PFSK-1 (cell line): ENCODE measurements around the gene THY1.

Experiments used
- FOXP2 ChIP-seq: optimal IDR thresholded peaks from 2 replicates; pipeline ENCODE3; 2011; ENCODE audit warnings: borderline replicate concordance, control low read depth, inconsistent platforms; ENCODE audit not compliant: insufficient read depth; ENCODE audit errors: extremely low read length, extremely low read depth
- POLR2AphosphoS5 ChIP-seq: IDR thresholded peaks from 2 replicates; pipeline ENCODE4 v1.6.1; 2012; ENCODE audit warnings: low read depth, mild to moderate bottlenecking, control low read depth, low read length, moderate library complexity
- SIN3A ChIP-seq: IDR thresholded peaks from 2 replicates; pipeline ENCODE4 v1.6.1; 2012; ENCODE audit warnings: mild to moderate bottlenecking, low read length, moderate library complexity, borderline replicate concordance; ENCODE audit not compliant: insufficient read depth
- TAF1 ChIP-seq: IDR thresholded peaks from 2 replicates; pipeline ENCODE4 v1.6.1; 2012; ENCODE audit warnings: low read length, control low read depth, borderline replicate concordance; ENCODE audit not compliant: insufficient read depth
- TF ChIP-seq, protein P1 (sequence below), 2 experiments: IDR thresholded peaks; 2 replicates each; pipeline versions ENCODE4 v1.6.1 to v1.8.0; 2011 to 2012; ENCODE audit warnings: low read depth in 2 of 2, low read length in 2 of 2, control low read depth in 1 of 2, inconsistent platforms in 1 of 2, mild to moderate bottlenecking in 1 of 2, moderate library complexity in 1 of 2; ENCODE audit not compliant: insufficient read depth in 1 of 2

Gene THY1

DNA sequence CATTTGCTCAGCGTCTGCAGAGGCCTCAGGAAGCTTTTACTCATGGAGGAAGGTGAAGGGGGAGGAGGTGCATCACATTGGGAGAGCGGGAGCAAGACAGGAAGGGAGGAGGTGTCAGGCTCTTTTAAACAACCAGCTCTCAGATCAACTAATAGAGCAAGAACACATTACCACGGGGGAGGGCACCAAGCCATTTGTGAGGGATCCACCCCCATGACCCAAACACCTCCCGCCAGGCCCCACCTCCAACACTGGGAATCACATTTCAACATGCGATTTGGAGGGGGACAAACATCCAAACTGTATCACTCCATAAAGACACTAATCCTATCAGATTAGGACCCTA lies 18.9 kb upstream of the THY1 start:
- no peak for TF ChIP-seq FOXP2
- TF ChIP-seq POLR2AphosphoS5, result no peak
- TF ChIP-seq, protein P1, sequence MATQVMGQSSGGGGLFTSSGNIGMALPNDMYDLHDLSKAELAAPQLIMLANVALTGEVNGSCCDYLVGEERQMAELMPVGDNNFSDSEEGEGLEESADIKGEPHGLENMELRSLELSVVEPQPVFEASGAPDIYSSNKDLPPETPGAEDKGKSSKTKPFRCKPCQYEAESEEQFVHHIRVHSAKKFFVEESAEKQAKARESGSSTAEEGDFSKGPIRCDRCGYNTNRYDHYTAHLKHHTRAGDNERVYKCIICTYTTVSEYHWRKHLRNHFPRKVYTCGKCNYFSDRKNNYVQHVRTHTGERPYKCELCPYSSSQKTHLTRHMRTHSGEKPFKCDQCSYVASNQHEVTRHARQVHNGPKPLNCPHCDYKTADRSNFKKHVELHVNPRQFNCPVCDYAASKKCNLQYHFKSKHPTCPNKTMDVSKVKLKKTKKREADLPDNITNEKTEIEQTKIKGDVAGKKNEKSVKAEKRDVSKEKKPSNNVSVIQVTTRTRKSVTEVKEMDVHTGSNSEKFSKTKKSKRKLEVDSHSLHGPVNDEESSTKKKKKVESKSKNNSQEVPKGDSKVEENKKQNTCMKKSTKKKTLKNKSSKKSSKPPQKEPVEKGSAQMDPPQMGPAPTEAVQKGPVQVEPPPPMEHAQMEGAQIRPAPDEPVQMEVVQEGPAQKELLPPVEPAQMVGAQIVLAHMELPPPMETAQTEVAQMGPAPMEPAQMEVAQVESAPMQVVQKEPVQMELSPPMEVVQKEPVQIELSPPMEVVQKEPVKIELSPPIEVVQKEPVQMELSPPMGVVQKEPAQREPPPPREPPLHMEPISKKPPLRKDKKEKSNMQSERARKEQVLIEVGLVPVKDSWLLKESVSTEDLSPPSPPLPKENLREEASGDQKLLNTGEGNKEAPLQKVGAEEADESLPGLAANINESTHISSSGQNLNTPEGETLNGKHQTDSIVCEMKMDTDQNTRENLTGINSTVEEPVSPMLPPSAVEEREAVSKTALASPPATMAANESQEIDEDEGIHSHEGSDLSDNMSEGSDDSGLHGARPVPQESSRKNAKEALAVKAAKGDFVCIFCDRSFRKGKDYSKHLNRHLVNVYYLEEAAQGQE (IDR thresholded peaks at IDR 0.05; ENCODE audit: insufficient read depth in 1 of 2, low read depth in 2 of 2, low read length in 2 of 2), result no peak
- TF ChIP-seq SIN3A, result no peak
- TF ChIP-seq TAF1, result no peak

DNA sequence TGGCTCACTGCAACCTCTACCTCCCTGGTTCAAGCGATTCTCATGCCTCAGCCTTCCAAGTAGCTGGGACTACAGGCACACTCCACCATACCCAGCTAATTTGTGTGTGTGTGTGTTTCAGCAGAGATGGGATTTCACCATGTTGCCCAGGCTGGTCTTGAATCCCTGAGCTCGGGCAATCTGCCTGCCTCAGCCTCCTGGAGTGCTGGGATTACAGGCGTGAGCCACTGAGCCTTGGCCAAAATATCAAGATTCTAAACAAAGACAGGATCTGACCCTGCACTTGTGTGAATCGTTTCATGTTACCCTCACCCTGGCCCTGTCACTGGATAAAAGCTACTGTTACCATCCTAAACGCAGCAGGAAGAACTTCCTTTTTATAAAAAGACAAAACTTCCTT lies 15.6 kb upstream of the THY1 start:
- TF ChIP-seq SIN3A (no peak), FOXP2 (no peak), TAF1 (no peak), POLR2AphosphoS5 (no peak)
- TF ChIP-seq, protein P1 (IDR thresholded peaks at IDR 0.05; ENCODE audit: insufficient read depth in 1 of 2, low read depth in 2 of 2, low read length in 2 of 2), result no peak

DNA sequence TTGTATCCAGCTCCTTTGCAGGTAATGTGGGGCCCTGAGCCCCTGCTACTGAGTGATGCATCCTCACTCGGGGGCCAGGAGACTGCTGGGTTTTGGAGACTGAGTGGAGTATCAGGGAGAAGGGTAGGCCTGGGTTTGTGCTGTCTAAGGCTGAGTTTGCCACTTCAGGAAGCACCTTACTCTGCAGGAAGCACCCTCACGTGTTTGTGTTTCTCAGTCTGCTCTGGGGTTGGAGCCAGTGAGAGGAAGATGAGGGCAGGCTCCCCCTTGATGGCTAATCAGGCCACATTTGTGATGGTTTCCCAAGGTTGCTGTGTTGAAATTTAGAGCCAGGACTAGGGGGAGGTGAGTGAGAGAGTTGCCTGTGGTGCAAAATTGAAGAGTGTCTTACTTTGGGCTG lies 13.7 kb upstream of the THY1 start:
- TF ChIP-seq, protein P1 (IDR thresholded peaks at IDR 0.05; ENCODE audit: insufficient read depth in 1 of 2, low read depth in 2 of 2, low read length in 2 of 2), result no peak
- TF ChIP-seq FOXP2, result no peak
- no peak for TF ChIP-seq POLR2AphosphoS5

DNA sequence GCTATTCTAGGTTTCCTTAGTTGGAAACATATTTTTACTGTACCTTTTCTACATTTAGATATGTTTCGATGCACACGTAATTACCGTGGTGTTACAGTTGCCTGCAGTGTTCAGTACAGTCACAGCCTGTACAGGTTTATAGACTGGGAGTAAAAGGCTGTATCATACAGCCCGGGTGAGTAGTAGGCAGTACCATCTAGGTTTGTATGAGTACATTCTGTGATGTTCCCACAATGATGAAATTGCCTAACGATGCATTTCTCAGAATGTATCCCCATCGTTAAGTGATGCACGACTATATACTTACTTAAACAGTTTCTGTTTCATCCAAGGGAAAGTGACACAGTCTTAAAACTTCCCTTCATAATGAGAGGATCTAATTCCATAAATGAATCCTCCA lies 13.1 kb upstream of the THY1 start:
- TF ChIP-seq FOXP2, result no peak
- no peak for TF ChIP-seq POLR2AphosphoS5
- no peak for TF ChIP-seq TAF1
- TF ChIP-seq, protein P1 (IDR thresholded peaks at IDR 0.05; ENCODE audit: insufficient read depth in 1 of 2, low read depth in 2 of 2, low read length in 2 of 2), result no peak
- TF ChIP-seq SIN3A, result no peak

DNA sequence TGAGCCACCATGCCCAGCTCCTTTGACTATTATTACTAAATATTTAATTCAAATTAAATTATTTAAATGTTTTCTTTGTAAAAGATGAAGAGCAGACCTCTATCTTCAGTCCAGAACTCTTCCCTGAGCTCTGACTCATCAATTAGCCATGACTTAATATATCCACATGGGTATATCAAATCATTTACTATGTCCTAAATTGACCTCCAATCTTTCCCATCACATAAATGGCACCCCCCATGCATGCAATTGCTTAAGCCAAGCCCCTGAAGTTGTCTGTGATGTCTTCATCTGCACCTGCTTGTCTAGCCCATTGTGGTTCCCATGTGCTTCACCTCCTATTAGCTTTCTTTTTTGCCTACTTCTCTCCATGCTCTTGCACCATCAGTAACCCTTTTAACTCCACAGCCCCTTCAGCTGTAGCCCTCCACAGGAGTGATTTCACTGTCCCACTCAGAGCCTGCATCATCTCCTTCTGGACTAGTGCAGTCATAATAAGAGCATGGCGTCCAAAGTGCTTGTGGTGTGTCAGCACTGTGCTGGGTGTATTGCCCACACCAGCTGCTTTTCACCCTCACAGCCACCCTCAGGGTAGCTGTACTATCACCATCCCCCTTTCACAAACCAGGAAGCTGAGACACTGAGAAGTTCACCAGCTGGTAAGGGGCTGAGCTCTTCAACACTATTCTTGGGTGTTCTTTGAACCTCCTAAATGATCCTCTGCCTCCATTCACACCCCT lies 11.8 kb upstream of the THY1 start:
- TF ChIP-seq FOXP2 (no peak), TAF1 (no peak), SIN3A (no peak), POLR2AphosphoS5 (no peak)
- TF ChIP-seq, protein P1 (IDR thresholded peaks at IDR 0.05; ENCODE audit: insufficient read depth in 1 of 2, low read depth in 2 of 2, low read length in 2 of 2), result no peak
